ENCODE measurements around the gene FKBP4. TPM values are rescaled to one million over a fixed set of nuclear protein-coding genes. Genes with fewer than 3 reads are reported as not detected.

FKBP4 gene
- total and polyA plus RNA-seq, 9 of the 15 experiments (the other 6 are each of a cell fraction or from before 2014, with no cell fraction given): 16.3 to 154 (median 90.1) TPM

GRCh38 chr12:2759733-2760132 is 35.0 kb upstream of the FKBP4 start (continued):
- TF ChIP-seq ZNF778 (CRISPR knock-in tag; IDR thresholded peaks at IDR 0.05) (no peak), ZNF699 (CRISPR knock-in tag; IDR thresholded peaks at IDR 0.05; ENCODE audit: insufficient replicate concordance) (no peak), ZKSCAN1 (IDR thresholded peaks at IDR 0.05; ENCODE audit: low read depth, low read length) (no peak)
- TF ChIP-seq, protein P1, sequence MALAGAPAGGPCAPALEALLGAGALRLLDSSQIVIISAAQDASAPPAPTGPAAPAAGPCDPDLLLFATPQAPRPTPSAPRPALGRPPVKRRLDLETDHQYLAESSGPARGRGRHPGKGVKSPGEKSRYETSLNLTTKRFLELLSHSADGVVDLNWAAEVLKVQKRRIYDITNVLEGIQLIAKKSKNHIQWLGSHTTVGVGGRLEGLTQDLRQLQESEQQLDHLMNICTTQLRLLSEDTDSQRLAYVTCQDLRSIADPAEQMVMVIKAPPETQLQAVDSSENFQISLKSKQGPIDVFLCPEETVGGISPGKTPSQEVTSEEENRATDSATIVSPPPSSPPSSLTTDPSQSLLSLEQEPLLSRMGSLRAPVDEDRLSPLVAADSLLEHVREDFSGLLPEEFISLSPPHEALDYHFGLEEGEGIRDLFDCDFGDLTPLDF (CRISPR knock-in tag; IDR thresholded peaks at IDR 0.05): no peak

DNA sequence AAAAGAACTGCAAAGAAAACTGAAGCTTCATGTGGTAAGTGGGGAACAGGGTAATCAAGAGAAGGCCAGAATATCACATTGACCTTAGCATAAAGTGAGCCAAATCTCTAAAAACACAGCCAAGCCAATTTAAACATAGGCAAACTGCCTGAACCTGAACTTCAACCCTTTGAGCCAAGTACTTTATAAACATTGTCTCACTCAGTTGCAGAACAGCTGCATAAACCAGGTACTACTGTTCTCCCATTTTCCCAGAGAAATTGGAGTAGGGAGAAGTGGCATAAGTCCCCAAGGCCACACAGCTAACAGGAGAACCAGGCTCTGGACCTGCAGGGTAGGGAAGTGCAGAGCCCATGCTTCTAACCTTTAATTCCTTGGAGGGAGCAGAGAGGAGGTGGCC is 30.4 kb upstream of the FKBP4 start:
- H3K27ac ChIP-seq (ENCODE audit: extremely low read depth, low read depth, low read length): no peak overlapping the region
- H3K36me3 ChIP-seq (ENCODE audit: control insufficient read depth, insufficient read depth, low read length): no peaks in the 10 kb centered on the region
- no peak for DNase-seq (ENCODE audit: extremely low read depth in 1 of 4, low spot score in 3 of 4)
- no peak overlapping the region for H2AFZ ChIP-seq (ENCODE audit: low read depth, low read length)
- no peak for TF ChIP-seq PHF8 (IDR thresholded peaks at IDR 0.05; ENCODE audit: borderline replicate concordance, low read length)
- TF ChIP-seq MBD1 (CRISPR knock-in tag; IDR thresholded peaks at IDR 0.05): no peak
- no peak for TF ChIP-seq HOXB6 (CRISPR knock-in tag; IDR thresholded peaks at IDR 0.05; ENCODE audit: borderline replicate concordance)
- no peak for TF ChIP-seq POLR2AphosphoS2 (IDR thresholded peaks at IDR 0.05; ENCODE audit: low read length)
- no peaks in the 10 kb centered on the region for H3K9me1 ChIP-seq (ENCODE audit: control insufficient read depth, insufficient read depth, low read length)
- no peaks in the 10 kb centered on the region for H3K9me3 ChIP-seq (replicated peaks; ENCODE audit: control insufficient read depth, insufficient read depth, low read depth, low read length)
- FAIRE-seq: no peak
- H4K20me1 ChIP-seq (replicated peaks; ENCODE audit: control insufficient read depth, insufficient read depth, low read length): no peaks in the 10 kb centered on the region
- no peak overlapping the region for H3K9ac ChIP-seq (ENCODE audit: insufficient read depth in 1 of 2, low read depth in 2 of 2, low read length in 2 of 2)
- peaks cover 5 to 26% of the 10 kb centered on the region in 2 experiments; a peak in 4 of 5 replicates for H3K27me3 ChIP-seq (ENCODE audit: control insufficient read depth in 2 of 2, insufficient read depth in 2 of 2, low read length in 2 of 2)
- intact Hi-C loops (cut with micrococcal nuclease): no loop called here
- no peaks in the 10 kb centered on the region for H3K79me2 ChIP-seq (ENCODE audit: control insufficient read depth, insufficient read depth, low read length)
- POLR2A ChIA-PET: no interaction called here
- no peaks in the 10 kb centered on the region for H3K4me1 ChIP-seq (replicated peaks in 1 of 2; ENCODE audit: control insufficient read depth in 2 of 2, insufficient read depth in 2 of 2, low read length in 2 of 2)
- BruUV-seq (replicated peaks): no TSS peak
- ATAC-seq: no peak
- in situ Hi-C loops (cut with MboI): no loop called here
- CTCF ChIA-PET (ENCODE audit: low intra/inter-chr PET ratio): no interaction called here
- no peak overlapping the region for H3K4me3 ChIP-seq
- no peak overlapping the region for H3K4me2 ChIP-seq (ENCODE audit: insufficient read depth, low read length)
